ENCODE results near the gene STX1B. TPM values are rescaled to one million over a fixed set of nuclear protein-coding genes. Genes with fewer than 3 reads are reported as not detected.
"Not testable (repeated sequence)": the region's sequence is repeated elsewhere in the genome, so short reads cannot be mapped to it uniquely, and the experiment has no call there.

Gene STX1B
- total and polyA plus RNA-seq, 8 donors, result 0.24 to 0.85 (median 0.53) TPM

GRCh38 chr16:31020536-31020935, 10.1 kb upstream of the STX1B start:
- no peaks in the 10 kb centered on the region for H3K9me3 ChIP-seq
- H3K36me3 ChIP-seq, result no peaks in the 10 kb centered on the region
- no peak overlapping the region for H3K27ac ChIP-seq
- no peak overlapping the region for H3K4me3 ChIP-seq
- intact Hi-C loops (cut with DNase I), result no loop called here
- ATAC-seq (no peak), DNase-seq (no peak)
- peaks cover 0 to 6% of the 10 kb centered on the region in 2 donors for H3K4me1 ChIP-seq
- TF ChIP-seq CTCF (IDR thresholded peaks at IDR 0.05), result no peak
- H3K27me3 ChIP-seq, result peaks cover 0 to 25% of the 10 kb centered on the region in 2 donors

GRCh38 chr16:31017756-31018155, 7.3 kb upstream of the STX1B start:
- ATAC-seq; H3K36me3 ChIP-seq; intact Hi-C loops (cut with DNase I): not testable (repeated sequence)

GRCh38 chr16:31016018-31016417, 5.6 kb upstream of the STX1B start:
- Histone ChIP-seq H3K4me3 (no peak overlapping the region), H3K27me3 (peaks cover 12 to 65% of the 10 kb centered on the region in 2 donors), H3K9me3 (no peaks in the 10 kb centered on the region), H3K4me1 (no peaks in the 10 kb centered on the region), H3K36me3 (no peaks in the 10 kb centered on the region), H3K27ac (no peak overlapping the region)
- DNase-seq (no peak), ATAC-seq (no peak)
- no peak for TF ChIP-seq CTCF (IDR thresholded peaks at IDR 0.05)
- intact Hi-C loops (cut with DNase I), result no loop called here

More at GRCh38 chr16:31017756-31018155, 7.3 kb upstream of the STX1B start:
- not testable (repeated sequence) for H3K4me1 ChIP-seq, H3K27ac ChIP-seq, H3K4me3 ChIP-seq, H3K9me3 ChIP-seq, DNase-seq
- H3K27me3 ChIP-seq, result peaks cover 0 to 48% of the 10 kb centered on the region in 2 donors

DNA sequence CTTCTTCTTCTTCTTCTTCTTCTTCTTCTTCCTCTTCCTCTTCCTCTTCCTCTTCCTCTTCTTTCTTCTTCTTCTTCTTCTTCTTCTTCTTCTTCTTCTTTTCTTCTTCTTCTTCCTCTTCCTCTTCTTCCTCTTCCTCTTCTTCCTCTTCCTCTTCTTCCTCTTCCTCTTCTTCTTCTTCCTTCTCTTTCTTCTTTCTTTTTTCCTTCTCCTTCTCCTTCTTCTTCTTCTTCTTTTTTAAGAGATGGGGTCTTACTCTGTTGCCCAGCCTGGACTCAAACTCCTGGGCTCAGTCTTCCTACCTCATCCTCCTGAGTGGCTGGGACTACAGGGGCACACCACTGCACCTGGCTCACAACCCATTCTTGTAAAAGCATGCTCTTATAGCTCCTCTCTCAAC, 2.9 kb upstream of the STX1B start:
- intact Hi-C loops (cut with DNase I); ATAC-seq; H3K27ac ChIP-seq; H3K4me3 ChIP-seq; H3K36me3 ChIP-seq; H3K4me1 ChIP-seq; DNase-seq; H3K9me3 ChIP-seq: not testable (repeated sequence)
- H3K27me3 ChIP-seq, result peaks cover 32 to 92% of the 10 kb centered on the region in 2 donors

DNA sequence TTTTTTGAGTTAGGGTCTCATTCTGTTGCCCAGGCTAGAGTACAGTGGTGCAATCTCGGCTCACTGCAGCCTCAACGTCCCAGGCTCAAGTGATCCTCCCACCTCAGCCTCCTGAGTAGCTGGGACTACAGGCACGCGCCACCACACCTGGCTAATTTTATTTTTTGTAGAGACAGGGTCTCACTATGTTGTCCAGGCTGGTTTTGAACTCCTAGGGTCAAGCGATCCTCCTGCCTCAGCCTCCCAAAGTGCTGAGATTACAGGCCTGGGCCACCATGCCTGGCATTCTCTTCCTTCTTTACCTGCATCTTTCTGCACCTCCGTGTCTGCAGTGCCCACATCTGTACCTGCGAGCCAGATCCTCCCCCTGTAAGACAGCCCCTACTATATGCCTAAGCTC, 1.4 kb upstream of the STX1B start:
- H3K4me3 ChIP-seq; H3K36me3 ChIP-seq; DNase-seq; H3K27ac ChIP-seq; intact Hi-C loops (cut with DNase I); H3K9me3 ChIP-seq; ATAC-seq; H3K4me1 ChIP-seq: not testable (repeated sequence)
- H3K27me3 ChIP-seq, result peaks cover 38 to 95% of the 10 kb centered on the region in 2 donors

GRCh38 chr16:31009894-31010584, 399 bp downstream of the STX1B start:
- H3K4me3 ChIP-seq, result no peak overlapping the region
- peaks cover 38 to 92% of the 10 kb centered on the region in 2 donors for H3K27me3 ChIP-seq
- ATAC-seq, result no peak
- intact Hi-C loops (cut with DNase I), result loop anchor here in 1 of 2 donors (10.0 kb wide), 1 partner anchor 65 kb away; the partner anchor contains the start of genes ZNF646 and ZNF668
- no peaks in the 10 kb centered on the region for H3K9me3 ChIP-seq
- H3K36me3 ChIP-seq, result no peaks in the 10 kb centered on the region
- no peak for TF ChIP-seq CTCF (IDR thresholded peaks at IDR 0.05)
- DNase-seq, result no peak
- H3K27ac ChIP-seq, result no peak overlapping the region
- no peaks in the 10 kb centered on the region for H3K4me1 ChIP-seq

Measured in left lung (tissue), 10 donors.